ENCODE results near the gene VMP1.
"Not testable (repeated sequence)": the region's sequence is repeated elsewhere in the genome, so short reads cannot be mapped to it uniquely, and the experiment has no call there.

Gene VMP1

DNA sequence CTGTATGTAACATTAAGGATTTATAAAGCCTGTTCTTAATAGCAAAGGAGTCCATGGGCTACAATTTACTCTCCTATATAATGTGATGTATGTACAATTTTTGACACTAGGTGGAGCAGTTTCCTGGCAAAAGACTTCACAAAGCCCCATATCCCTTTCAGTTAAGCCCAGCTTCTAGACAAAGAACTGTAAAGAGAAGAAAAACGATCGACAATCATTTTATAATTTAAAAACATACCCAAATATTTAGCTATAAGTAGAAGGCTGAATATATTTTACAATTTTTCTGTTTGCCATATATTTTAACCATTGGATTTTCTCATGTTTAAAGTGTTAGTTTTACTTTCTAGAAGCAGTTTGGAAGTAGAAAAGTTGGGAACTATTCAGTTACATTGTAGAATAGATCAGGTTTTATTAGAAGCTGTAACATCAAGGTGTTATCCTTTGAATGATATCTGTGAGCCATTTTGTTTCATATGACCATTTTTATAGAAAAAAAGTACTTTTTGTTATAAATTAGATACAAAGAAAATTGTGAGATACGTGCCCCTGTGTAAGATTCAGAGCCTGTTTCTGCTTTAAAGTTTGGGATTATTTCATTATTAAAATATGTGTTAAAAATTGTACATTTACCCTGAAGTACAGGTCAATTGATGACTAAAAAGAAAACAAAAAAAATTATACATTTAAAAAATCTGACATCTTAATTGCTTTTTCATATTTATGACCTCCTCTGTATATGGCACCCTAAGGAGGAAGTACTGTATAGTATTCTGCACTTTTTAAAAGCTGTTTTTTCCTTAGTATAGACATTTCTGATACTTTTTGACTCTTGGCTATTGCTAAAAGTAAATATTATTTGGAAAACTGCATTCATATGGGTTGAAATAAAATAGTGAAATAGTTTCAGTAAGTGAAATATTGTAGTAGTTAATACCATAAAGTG, 46.3 kb downstream of the VMP1 start:
- H3K9me3 Mint-ChIP-seq: no peaks in the 10 kb centered on the region
- peak; percentile 94 to 96 for ATAC-seq (replicated peaks)
- no peak for DNase-seq
- peak overlapping the region; percentile 84 for H3K27ac Mint-ChIP-seq
- H3K4me1 Mint-ChIP-seq: peaks cover 13 to 51% of the 10 kb centered on the region in 2 donors
- H3K4me3 Mint-ChIP-seq: peak overlapping the region in 1 of 2 donors; percentile 32
- no peaks in the 10 kb centered on the region for H3K27me3 Mint-ChIP-seq
- peaks cover 18 to 19% of the 10 kb centered on the region in 2 donors for H3K36me3 Mint-ChIP-seq

DNA sequence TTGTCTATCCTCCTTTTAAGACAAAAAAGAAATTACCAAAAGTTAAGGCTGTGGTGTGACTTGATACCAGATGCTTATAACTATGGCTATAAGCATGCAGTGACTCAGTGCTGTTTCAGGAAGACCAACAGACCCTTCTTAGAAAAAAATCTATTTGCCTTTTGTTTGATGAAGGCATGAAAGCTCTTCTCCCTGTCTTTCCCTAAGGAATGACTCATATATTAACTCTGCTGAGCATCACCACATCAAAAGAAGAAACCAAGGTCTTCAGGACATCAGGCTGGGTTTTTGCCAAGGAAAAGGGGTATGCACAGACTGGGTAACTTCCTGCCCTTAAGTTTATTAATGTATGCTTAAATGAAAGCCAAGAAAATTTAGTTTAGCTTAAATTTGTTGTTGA, 47.1 kb downstream of the VMP1 start:
- peaks cover 22 to 25% of the 10 kb centered on the region in 2 donors for H3K36me3 Mint-ChIP-seq
- ATAC-seq (replicated peaks): peak; percentile 41 to 47
- peak overlapping the region; percentile 39 to 50 for H3K4me3 Mint-ChIP-seq
- no peaks in the 10 kb centered on the region for H3K27me3 Mint-ChIP-seq
- peaks cover 14 to 54% of the 10 kb centered on the region in 2 donors for H3K4me1 Mint-ChIP-seq
- H3K27ac Mint-ChIP-seq: peak overlapping the region; percentile 84
- no peak for DNase-seq
- H3K9me3 Mint-ChIP-seq: peaks cover under 1 to 3% of the 10 kb centered on the region in 2 donors

DNA sequence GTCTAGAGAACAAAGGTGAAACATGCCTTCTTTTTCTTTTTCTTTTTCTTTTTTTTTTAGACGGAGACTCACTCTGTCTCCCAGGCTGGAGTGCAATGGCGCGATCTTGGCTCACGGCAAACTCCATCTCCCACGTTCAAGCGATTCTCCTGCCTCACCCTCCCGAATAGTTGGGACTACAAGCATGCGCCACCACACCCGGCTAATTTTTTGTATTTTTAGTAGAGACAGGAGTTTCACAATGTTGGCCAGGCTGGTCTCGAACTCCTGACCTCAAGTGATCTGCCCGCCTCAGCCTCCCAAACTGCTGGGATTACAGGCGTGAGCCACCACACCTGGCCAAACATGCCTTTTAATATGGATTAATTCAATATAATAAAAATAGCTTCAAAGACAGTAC, 47.6 kb downstream of the VMP1 start:
- not testable (repeated sequence) for ATAC-seq (replicated peaks); DNase-seq; H3K9me3 Mint-ChIP-seq; H3K27me3 Mint-ChIP-seq
- Mint-ChIP-seq H3K36me3 (peaks cover 26 to 30% of the 10 kb centered on the region in 2 donors), H3K4me1 (peaks cover 17 to 59% of the 10 kb centered on the region in 2 donors), H3K4me3 (peak overlapping the region; percentile 16 to 41), H3K27ac (peak overlapping the region; percentile 51)

- peak overlapping the region; percentile 89 for H3K27ac Mint-ChIP-seq
Measured at GRCh38 chr17:59756236-59756818, 48.9 kb downstream of the VMP1 start.

GRCh38 chr17:59757043-59757442, 49.6 kb downstream of the VMP1 start:
- no peak for DNase-seq
- Mint-ChIP-seq H3K27ac (peak overlapping the region; percentile 89), H3K36me3 (peaks cover 30 to 46% of the 10 kb centered on the region in 2 donors), H3K4me3 (no peak overlapping the region), H3K9me3 (peaks cover 4 to 6% of the 10 kb centered on the region in 2 donors), H3K27me3 (no peaks in the 10 kb centered on the region), H3K4me1 (peaks cover 25 to 73% of the 10 kb centered on the region in 2 donors)
- ATAC-seq (replicated peaks): no peak

More at GRCh38 chr17:59756236-59756818, 48.9 kb downstream of the VMP1 start:
- peaks cover 27 to 40% of the 10 kb centered on the region in 2 donors for H3K36me3 Mint-ChIP-seq
- DNase-seq (no peak), ATAC-seq (replicated peaks) (no peak)
- no peaks in the 10 kb centered on the region for H3K27me3 Mint-ChIP-seq
- H3K4me1 Mint-ChIP-seq: peaks cover 19 to 72% of the 10 kb centered on the region in 2 donors
- no peak overlapping the region for H3K4me3 Mint-ChIP-seq
- H3K9me3 Mint-ChIP-seq: peaks cover 4 to 6% of the 10 kb centered on the region in 2 donors

DNA sequence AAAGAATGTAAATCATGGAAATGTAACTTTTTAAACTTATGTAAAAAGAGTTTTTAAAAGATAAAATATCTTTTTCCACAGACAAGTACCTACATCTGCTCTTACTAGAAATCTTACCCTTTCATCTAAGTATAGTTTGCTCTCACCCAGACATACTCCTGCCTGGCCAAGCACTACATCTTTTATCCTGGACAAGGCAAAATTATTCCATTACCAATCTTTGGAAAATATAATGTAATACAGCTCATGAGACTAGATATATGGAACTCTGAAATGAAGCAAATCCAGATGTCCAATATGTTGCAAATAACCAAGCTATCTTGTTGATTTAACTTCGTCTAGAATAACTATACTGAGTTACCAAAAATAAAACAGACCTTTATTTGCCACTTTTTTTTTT, 50.0 kb downstream of the VMP1 start:
- no peak for DNase-seq
- Mint-ChIP-seq H3K4me3 (no peak overlapping the region), H3K4me1 (peaks cover 25 to 71% of the 10 kb centered on the region in 2 donors)

DNA sequence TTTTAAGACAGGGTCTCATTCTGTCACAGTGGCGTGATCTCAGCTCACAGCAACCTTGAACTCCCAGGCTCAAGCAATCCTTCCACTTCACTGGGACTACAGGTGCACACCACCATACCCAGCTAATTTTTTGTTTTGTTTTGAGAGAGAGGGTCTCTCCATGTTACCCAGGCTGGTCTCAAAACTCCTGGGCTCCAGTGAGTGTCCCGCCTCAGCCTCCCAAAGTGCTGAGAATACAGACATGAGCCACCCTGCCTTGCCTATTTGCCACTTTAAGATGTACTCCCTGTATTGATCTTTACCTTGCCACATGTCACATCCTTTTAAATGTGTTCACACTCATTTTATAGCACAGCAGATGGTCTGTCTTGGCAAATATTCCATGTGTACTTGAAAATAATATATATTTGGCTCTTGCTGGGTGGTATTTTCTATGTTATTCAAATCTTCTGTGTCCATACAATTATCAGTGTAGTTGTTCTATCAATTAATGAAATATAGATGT, 50.5 kb downstream of the VMP1 start:
- Mint-ChIP-seq H3K36me3 (peaks cover 30 to 46% of the 10 kb centered on the region in 2 donors), H3K4me3 (no peak overlapping the region), H3K9me3 (peaks cover 4 to 6% of the 10 kb centered on the region in 2 donors), H3K4me1 (peaks cover 27 to 72% of the 10 kb centered on the region in 2 donors), H3K27me3 (no peaks in the 10 kb centered on the region), H3K27ac (peak overlapping the region; percentile 96)
- no peak for ATAC-seq (replicated peaks)
- no peak for DNase-seq

More for the DNA sequence above, 50.0 kb downstream of the VMP1 start:
- ATAC-seq (replicated peaks): no peak
- Mint-ChIP-seq H3K36me3 (peaks cover 30 to 46% of the 10 kb centered on the region in 2 donors), H3K9me3 (peaks cover 4 to 6% of the 10 kb centered on the region in 2 donors), H3K27me3 (no peaks in the 10 kb centered on the region), H3K27ac (peak overlapping the region; percentile 37)

DNA sequence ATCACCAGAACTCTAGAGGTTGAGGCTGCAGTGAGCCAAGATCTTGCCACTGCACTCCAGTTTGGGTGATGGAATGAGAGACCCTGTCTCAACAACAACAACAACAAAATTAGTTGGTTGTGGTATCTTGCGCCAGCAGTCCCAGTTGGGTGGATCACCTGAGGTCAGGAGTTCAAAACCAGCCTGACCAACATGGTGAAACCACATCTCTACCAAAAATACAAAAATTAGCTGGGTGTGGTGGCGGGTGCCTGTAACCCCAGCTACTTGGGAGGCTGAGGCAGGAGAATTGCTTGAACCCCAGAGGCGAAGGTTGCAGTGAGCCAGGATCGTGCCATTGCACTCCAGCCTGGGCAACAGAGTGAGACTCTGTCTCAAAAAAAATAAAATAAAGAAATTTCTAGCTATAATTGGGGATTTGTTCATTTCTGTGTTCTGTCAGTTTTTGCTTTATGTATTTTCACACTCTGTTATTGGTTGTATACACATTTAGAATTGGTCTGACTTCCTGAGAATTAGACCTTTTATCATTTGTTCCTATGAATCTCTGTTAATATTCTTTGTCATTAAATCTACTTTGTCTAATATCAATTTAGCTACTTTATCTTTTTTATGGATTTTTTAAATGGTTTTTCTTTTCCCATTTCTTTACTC, 51.7 kb downstream of the VMP1 start:
- not testable (repeated sequence) for H3K27me3 Mint-ChIP-seq; ATAC-seq (replicated peaks); H3K9me3 Mint-ChIP-seq; DNase-seq
- H3K27ac Mint-ChIP-seq: peak overlapping the region; percentile 96
- peaks cover 30 to 46% of the 10 kb centered on the region in 2 donors for H3K36me3 Mint-ChIP-seq
- peaks cover 27 to 69% of the 10 kb centered on the region in 2 donors for H3K4me1 Mint-ChIP-seq
- H3K4me3 Mint-ChIP-seq: peak overlapping the region in 1 of 2 donors; percentile 39

DNA sequence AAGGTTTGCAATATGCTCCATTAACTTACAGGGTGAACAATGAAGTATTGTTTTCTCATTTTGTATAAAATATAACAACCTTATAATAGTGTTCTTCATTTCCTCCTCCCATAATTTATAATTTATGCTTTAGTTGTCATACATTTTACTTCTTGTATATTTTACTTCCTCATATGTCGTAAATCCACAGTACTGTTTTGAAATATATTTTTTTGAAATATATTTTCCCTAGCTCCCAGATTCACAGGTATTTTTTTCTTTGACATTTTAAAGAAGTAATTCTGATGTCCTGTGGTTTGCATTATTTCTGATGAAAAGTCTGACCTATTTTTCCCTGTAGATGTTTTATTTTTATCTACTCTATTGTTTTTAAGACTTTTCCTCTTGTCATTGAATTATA, 52.7 kb downstream of the VMP1 start:
- ATAC-seq (replicated peaks) (peak; percentile 32), DNase-seq (no peak)
- H3K27ac Mint-ChIP-seq: peak overlapping the region; percentile 96
- peaks cover 4 to 6% of the 10 kb centered on the region in 2 donors for H3K9me3 Mint-ChIP-seq
- peaks cover 26 to 65% of the 10 kb centered on the region in 2 donors for H3K4me1 Mint-ChIP-seq
- no peaks in the 10 kb centered on the region for H3K27me3 Mint-ChIP-seq
- peaks cover 29 to 48% of the 10 kb centered on the region in 2 donors for H3K36me3 Mint-ChIP-seq
- peak overlapping the region in 1 of 2 donors; percentile 8 for H3K4me3 Mint-ChIP-seq

- peak; percentile 23 for DNase-seq
- H3K4me1 Mint-ChIP-seq: peaks cover 22 to 57% of the 10 kb centered on the region in 2 donors
- H3K27me3 Mint-ChIP-seq: no peaks in the 10 kb centered on the region
- H3K4me3 Mint-ChIP-seq: peak overlapping the region; percentile 63 to 64
- peak overlapping the region; percentile 96 for H3K27ac Mint-ChIP-seq
- peaks cover 34 to 51% of the 10 kb centered on the region in 2 donors for H3K36me3 Mint-ChIP-seq
- peaks cover 4 to 6% of the 10 kb centered on the region in 2 donors for H3K9me3 Mint-ChIP-seq
- ATAC-seq (replicated peaks): peak; percentile 73
Measured at GRCh38 chr17:59761385-59762048, 54.1 kb downstream of the VMP1 start.

DNA sequence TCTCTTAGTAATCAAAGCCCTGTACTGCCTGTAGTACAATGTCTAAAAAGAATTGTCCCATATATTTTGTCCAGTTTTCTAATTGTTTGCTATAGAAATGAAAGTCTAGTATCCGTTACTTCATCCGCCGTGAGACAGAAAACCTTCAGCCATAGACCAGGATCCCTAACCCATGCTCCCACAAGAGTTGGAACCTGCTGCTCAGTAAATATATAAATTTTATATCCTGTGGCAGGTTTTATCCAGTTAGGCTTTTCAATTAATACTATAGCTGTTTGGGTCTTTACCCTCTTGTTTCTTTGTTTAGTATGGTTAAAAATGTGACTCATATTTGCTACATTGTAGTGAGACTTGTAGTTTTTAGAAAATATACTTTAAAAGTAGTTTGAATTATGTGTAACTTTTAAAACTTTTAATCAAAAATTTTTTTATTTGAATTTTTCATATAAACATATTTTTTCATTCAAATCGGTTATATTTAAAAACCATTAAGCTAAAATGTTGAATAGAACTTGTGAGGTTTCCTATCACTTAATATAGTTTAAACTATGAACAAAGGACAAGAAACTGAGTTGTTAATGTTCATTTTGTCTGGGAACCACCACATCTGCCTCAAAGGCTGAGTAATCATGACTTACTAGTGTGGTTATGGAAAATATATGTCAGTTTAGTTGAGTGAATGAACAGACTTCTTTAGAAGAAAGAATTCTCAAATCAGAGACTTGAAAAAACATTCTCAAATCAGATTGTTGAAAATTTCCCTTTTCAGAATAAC, 54.8 kb downstream of the VMP1 start:
- H3K36me3 Mint-ChIP-seq: peaks cover 37 to 54% of the 10 kb centered on the region in 2 donors
- no peak for DNase-seq
- peaks cover 4 to 6% of the 10 kb centered on the region in 2 donors for H3K9me3 Mint-ChIP-seq
- peak overlapping the region; percentile 96 for H3K27ac Mint-ChIP-seq
- peaks cover 22 to 54% of the 10 kb centered on the region in 2 donors for H3K4me1 Mint-ChIP-seq
- peak; percentile 66 to 75 for ATAC-seq (replicated peaks)
- H3K4me3 Mint-ChIP-seq: peak overlapping the region; percentile 63 to 64
- H3K27me3 Mint-ChIP-seq: no peaks in the 10 kb centered on the region

GRCh38 chr17:59762824-59763374, 55.4 kb downstream of the VMP1 start:
- Mint-ChIP-seq H3K36me3 (peaks cover 35 to 52% of the 10 kb centered on the region in 2 donors), H3K27me3 (no peaks in the 10 kb centered on the region), H3K9me3 (peaks cover 4 to 6% of the 10 kb centered on the region in 2 donors), H3K4me1 (peaks cover 21 to 51% of the 10 kb centered on the region in 2 donors), H3K27ac (peak overlapping the region; percentile 96), H3K4me3 (peak overlapping the region in 1 of 2 donors; percentile 64)
- DNase-seq (no peak), ATAC-seq (replicated peaks) (no peak)

Measured in stimulated activated naive B cell treated with anti-CD40 and anti-IgM and Interleukin-4, amounts not matched to agents 10 μg/mL and 1 μg/mL and 100 μg/mL, for 72 hours (primary cell).